T-helper 1 cell (primary cell): ENCODE results near the gene SIGLEC6.
A peak's percentile ranks its signal among the peaks of the same experiment; 100 is the strongest.
"Not testable (repeated sequence)": the region's sequence is repeated elsewhere in the genome, so short reads cannot be mapped to it uniquely, and the experiment has no call there.

Source experiments
- DNase-seq, 5 donors: peaks; one replicate each; pipeline ENCODE4 v3.0.0-alpha.2; 2012 to 2020

Gene SIGLEC6

GRCh38 chr19:51508059-51508733, 23.3 kb downstream of the SIGLEC6 start:
- DNase-seq: no peak

- DNase-seq: no peak
Measured at GRCh38 chr19:51507640-51508058, 23.8 kb downstream of the SIGLEC6 start.

- no peak for DNase-seq
Measured at GRCh38 chr19:51507192-51507591, 24.3 kb downstream of the SIGLEC6 start.

GRCh38 chr19:51505904-51506303, 25.6 kb downstream of the SIGLEC6 start:
- DNase-seq: no peak

GRCh38 chr19:51503896-51504295, 27.6 kb downstream of the SIGLEC6 start:
- no peak for DNase-seq

- no peak for DNase-seq
Measured at GRCh38 chr19:51503286-51503817, 28.1 kb downstream of the SIGLEC6 start.

GRCh38 chr19:51501594-51502263, 29.7 kb downstream of the SIGLEC6 start, which contains the start of gene SIGLEC12:
SIGLEC12 (minus strand) TSS chr19:51501800; CDS start chr19:51501733, 67 bp downstream.
- peak in 1 of 5 donors; percentile 52 for DNase-seq

GRCh38 chr19:51500931-51501330, 30.5 kb downstream of the SIGLEC6 start:
- DNase-seq: not testable (repeated sequence)

GRCh38 chr19:51497666-51498065, 33.8 kb downstream of the SIGLEC6 start:
- DNase-seq: no peak

- no peak for DNase-seq
Measured at GRCh38 chr19:51493776-51494175, 37.7 kb downstream of the SIGLEC6 start.

- no peak for DNase-seq
Measured at GRCh38 chr19:51491586-51491985, 39.9 kb downstream of the SIGLEC6 start.

- no peak for DNase-seq
Measured at GRCh38 chr19:51490676-51491075, 40.8 kb downstream of the SIGLEC6 start.

GRCh38 chr19:51489113-51489512, 42.4 kb downstream of the SIGLEC6 start:
- no peak for DNase-seq

GRCh38 chr19:51488491-51488890, 43.0 kb downstream of the SIGLEC6 start:
- DNase-seq: no peak

- no peak for DNase-seq
Measured at GRCh38 chr19:51485960-51486660, 45.4 kb downstream of the SIGLEC6 start.

GRCh38 chr19:51480590-51480989, 50.9 kb downstream of the SIGLEC6 start:
- no peak for DNase-seq

GRCh38 chr19:51479531-51480331, 51.7 kb downstream of the SIGLEC6 start:
- no peak for DNase-seq

- no peak for DNase-seq
Measured at GRCh38 chr19:51478381-51479234, 52.9 kb downstream of the SIGLEC6 start, which contains the start of gene CEACAM18. CEACAM18 (plus strand) TSS chr19:51478539.

- DNase-seq: no peak
Measured at GRCh38 chr19:51477344-51477743, 54.1 kb downstream of the SIGLEC6 start.

GRCh38 chr19:51476164-51476563, 55.3 kb downstream of the SIGLEC6 start:
- no peak for DNase-seq

GRCh38 chr19:51473009-51473707, 58.3 kb downstream of the SIGLEC6 start:
- peak; percentile 47 to 76 (median 60) for DNase-seq
